HG02885 (cell line): ENCODE results near the gene HMGB4.

Experiments used
- ATAC-seq: cut with Tn5 transposase; IDR thresholded peaks from one replicate; pipeline ENCODE4 v1.9.1; 2021; ENCODE audit warnings: mild to moderate bottlenecking; ENCODE audit not compliant: unreplicated experiment, poor library complexity

Gene HMGB4

DNA sequence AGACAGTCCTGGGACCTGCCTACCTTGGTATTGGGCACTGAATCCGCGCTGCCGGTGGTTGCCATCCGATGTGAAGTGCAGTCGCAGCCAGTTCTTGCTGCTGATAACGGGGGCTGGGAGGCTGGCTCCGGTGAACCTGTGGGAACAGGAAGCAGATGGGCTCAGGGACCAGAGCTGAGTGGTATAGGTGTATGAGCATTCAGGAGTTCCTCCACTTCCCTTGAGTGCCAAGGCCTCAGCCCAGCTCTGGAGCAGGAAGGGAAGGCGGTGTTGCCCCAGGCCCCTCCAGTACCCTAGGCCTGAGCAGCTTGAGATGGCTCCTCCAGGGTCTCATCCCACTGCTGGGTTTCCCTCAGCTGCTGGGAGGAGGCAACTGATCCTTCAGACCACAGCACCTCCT lies 17.0 kb upstream of the HMGB4 start:
- no peak for ATAC-seq

GRCh38 chr1:33848205-33848937 lies 15.5 kb upstream of the HMGB4 start:
- no peak for ATAC-seq

DNA sequence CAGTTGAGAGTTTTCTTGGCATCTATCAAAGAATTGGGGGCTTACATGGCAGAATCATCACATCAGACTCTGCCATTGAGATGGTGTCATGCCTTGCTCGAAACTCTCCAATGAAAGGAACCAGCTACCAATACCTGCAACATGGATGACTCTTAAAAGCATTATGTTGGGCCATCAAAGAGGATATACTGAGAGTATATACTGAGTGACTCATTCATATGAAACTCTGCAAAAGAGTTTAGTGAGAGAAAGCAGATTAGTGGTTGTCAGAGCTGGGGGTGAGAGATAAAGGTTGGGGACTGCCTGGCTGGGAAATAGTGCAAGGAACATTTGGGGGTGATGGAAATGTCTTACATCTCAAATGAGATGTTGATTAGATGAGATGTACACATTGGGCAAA lies 14.7 kb upstream of the HMGB4 start:
- ATAC-seq, result no peak

GRCh38 chr1:33850481-33850880 lies 13.4 kb upstream of the HMGB4 start:
- ATAC-seq, result no peak

DNA sequence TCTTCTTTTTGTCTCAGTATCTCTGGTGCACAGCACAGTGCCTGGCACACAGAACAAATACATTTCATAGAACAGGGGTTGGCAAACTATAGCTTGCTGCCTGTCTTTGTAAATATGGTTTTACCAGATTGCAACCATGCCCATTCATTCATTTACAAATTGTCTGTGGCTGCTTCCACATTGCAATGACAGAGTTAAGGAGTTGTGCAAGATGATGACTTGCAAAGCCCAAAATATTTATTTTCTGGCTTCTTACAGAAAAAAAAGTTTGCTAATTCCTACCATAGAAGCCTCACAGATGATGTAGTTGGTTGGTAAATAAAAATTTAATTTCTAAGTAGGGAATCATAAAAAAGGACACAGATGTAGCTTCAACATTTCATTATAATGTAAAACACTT lies 11.2 kb upstream of the HMGB4 start:
- ATAC-seq, result no peak

DNA sequence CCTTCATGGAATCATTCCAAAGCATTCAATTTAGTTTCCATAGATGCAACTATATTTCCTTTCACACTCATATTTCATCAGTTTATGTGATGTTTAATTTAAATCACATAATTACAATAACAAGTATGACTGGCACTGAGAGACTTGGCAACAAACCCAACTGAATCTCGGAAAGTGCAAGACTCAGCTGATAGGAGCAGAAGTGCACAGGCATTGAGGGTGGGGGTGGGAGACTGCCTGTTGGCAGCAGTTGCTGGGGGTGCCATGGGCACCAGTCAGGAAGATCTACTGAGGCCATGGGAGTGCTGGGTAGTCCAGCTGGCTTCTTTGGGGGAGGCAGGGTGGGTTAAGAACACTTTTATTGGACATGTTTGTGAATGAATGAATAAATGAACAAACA lies 10.4 kb upstream of the HMGB4 start:
- no peak for ATAC-seq

GRCh38 chr1:33854091-33854490 lies 9.8 kb upstream of the HMGB4 start:
- no peak for ATAC-seq

- no peak for ATAC-seq
These were observed 3.2 kb upstream of the HMGB4 start for GRCh38 chr1:33860671-33861070.

- no peak for ATAC-seq
These were observed 846 bp downstream of the HMGB4 start for GRCh38 chr1:33864460-33865389.

GRCh38 chr1:33866281-33866680 lies 2.4 kb downstream of the HMGB4 start:
- ATAC-seq, result no peak

DNA sequence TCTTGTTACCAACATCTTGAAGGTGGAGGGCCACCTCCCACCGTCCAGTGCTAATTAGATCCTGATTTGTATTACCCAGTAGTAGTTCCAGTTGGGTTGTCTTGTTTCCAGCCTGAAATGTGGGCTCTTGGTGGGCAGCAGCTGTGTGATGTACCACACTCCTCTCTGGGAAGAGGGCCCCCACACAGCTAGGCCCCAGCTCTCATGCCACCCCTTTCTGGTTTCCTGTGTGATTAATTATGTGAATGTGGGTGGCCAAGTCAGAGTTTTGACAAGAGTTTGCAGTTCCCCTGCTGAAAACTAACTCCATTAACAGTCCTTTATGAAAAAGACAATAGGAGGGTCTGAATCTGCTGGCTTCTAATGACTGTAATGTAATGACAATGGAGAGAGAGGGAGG lies 3.8 kb downstream of the HMGB4 start:
- no peak for ATAC-seq

- ATAC-seq, result no peak
These were observed 8.4 kb downstream of the HMGB4 start for GRCh38 chr1:33872275-33872674.

- no peak for ATAC-seq
These were observed 8.8 kb downstream of the HMGB4 start for GRCh38 chr1:33872683-33873082.

GRCh38 chr1:33874636-33875035 lies 10.8 kb downstream of the HMGB4 start:
- ATAC-seq, result no peak

DNA sequence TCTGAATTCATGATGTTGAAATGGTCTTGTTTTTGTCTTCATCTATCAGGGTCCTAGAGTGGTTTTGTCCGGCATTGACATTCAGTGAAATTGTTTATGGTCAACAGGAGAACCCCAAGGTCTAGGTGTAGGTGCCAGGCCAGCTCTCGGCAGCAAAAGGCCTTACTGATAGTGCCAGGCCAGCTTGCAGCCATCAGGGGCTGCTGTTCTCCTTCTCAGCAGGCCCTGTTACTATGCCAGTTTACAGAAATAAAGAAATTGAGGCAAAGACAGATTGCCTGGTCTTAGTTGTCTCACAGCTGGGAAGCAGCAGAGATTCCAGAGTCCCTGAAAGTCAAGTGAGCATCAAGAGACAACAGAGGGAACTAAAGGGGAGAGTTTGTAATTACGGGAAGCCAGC lies 12.0 kb downstream of the HMGB4 start:
- no peak for ATAC-seq

DNA sequence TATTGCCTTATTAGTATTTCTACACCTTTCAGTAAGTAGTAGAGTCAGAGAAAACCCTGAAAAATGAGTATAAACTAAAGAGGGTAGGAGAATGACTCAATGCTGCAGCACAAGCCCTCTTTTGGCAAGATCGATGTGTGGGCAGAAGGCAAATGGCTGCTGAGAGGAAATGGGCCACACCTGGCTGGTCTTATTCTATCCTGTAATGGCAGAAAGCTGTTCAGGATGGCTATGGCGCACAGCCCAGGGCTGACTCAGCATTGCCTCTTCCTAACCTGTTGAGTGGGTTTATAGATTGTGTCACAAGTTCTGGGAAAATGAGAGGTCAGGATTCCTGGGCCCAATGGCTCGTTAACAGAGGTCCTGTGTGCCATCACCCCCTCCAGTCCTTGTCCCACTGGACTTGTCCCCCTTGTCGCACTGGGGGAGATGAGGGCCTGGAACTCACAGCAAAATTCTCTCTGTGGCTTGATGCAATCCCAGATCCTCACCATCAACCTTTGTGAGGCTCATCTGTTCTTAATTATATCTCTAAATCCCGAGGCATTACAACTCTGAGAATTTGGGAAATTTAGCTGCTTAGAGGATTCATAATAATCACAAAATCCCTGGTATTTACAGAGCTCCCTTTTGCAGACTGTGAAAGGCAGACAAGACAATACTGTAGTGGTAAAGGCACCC lies 13.2 kb downstream of the HMGB4 start:
- no peak for ATAC-seq

- ATAC-seq, result no peak
These were observed 14.5 kb downstream of the HMGB4 start for GRCh38 chr1:33878392-33878791.

DNA sequence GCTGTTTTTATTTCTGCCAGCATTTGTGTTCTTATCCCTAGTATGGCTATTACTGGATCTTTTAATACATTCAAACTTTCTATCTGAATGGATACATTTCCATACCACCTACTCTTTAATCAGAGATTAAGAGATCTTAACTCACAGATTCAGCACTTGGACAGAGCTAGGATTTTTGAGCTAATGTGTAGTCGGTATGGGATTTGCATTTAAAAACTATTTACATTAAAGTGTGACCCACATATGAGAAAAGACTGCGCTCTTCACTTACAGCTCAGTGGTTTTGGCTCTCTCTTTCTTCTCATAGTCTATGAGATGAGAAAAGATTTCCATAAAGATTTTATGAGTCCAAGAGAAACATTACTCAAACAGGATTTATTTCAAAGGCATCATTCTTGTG lies 16.4 kb downstream of the HMGB4 start:
- ATAC-seq, result no peak

GRCh38 chr1:33886496-33886895 lies 22.6 kb downstream of the HMGB4 start:
- ATAC-seq, result no peak

DNA sequence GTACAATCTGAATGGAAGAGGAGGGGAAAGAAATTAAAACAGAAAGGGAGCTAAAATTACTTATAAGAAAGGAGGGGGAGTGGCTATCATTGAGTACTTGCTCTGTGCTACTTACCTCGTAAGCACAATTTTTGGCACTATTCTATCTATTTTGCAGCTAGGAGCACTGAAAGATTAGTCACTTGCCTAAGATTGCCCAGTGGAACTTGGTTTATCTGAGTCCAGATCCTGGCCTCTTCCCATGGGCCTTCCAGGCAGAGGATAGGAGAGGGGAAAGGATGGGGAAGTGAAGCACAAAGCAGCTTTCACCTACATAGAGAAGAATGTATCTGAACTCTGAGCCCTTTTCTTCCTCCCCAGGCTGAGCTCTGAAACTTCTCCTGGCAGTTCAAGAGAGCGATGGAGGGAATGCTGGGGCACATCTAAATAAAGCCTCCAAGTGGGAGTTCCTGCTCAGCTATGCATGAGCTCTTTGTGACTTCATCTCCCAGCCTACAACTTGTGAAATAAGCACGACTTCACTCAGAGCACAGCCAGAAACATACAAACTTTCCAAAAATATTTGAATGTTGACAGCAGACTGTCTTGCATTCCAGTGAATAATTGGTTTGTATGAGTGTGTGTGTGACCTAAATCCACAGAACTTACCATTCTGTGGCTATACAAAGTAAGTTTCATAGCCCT lies 29.4 kb downstream of the HMGB4 start:
- no peak for ATAC-seq

DNA sequence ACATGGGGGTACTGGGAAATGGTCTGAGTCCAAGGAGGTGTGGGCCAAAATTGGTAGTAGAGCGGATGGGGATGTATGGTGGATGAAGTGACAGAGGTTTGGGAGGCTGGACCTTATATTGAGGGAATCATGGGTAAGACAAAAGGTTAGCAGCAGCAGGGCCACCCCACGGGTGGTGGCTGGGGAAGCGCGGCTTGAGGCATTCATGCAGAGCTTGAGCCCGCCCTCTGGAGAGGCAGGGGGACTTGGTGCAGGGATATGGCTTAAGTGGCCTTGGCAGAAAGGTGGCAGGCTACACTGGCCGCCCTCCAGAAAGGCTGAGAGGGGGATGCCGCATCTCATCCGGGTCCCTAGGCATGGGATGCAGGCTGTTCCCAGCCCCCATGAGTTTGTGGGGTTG lies 31.5 kb downstream of the HMGB4 start:
- no peak for ATAC-seq
